Peyer's patch (tissue), 4 donors: ENCODE measurements around the gene AP4B1. TPM values are rescaled to one million over a fixed set of nuclear protein-coding genes. Genes with fewer than 3 reads are reported as not detected.

ENCODE experiments used
- DNase-seq, 3 donors: peaks; one replicate each; pipeline ENCODE4 v3.0.0-alpha.2; 2017 to 2019
- H3K27ac ChIP-seq, 4 donors: fragments of 200-600 bp; sonication (generic); one replicate each; pipeline ENCODE4 v1.5.1; 2016 to 2019
- H3K27me3 ChIP-seq, 2 donors: fragments of 200-600 bp; sonication (generic); one replicate each; pipeline ENCODE4 v1.5.1; 2019
- H3K36me3 ChIP-seq, 3 donors: fragments of 200-600 bp; sonication (generic); one replicate each; pipeline ENCODE4 v1.5.1; 2016 to 2019
- H3K4me1 ChIP-seq, 4 donors: fragments of 200-600 bp; sonication (generic); one replicate each; pipeline ENCODE4 v1.5.1; 2016 to 2019
- H3K4me3 ChIP-seq, 4 donors: fragments of 200-600 bp; sonication (generic); 1 replicate in 3 of 4; 2 replicates in 1 of 4; pipeline ENCODE4 v1.5.1; 2016 to 2019; ENCODE audit warnings: mild to moderate bottlenecking in 1 of 4
- H3K9me3 ChIP-seq, 4 donors: fragments of 200-600 bp; sonication (generic); one replicate each; pipeline ENCODE4 v1.5.1; 2016 to 2019; ENCODE audit warnings: mild to moderate bottlenecking in 1 of 4
- CTCF ChIP-seq, 6 experiments: fragments of 450-650 bp in 4 of 6; fragments of 200-600 bp in 2 of 6; sonication (generic) in 1 of 6; IDR thresholded peaks; one replicate each; pipeline ENCODE4 v1.5.1; 2017 to 2019; ENCODE audit warnings: antibody characterized with exemption in 6 of 6, mild to moderate bottlenecking in 3 of 6, moderate library complexity in 1 of 6
- POLR2A ChIP-seq, 2 donors: fragments of 450-650 bp; IDR thresholded peaks; one replicate each; pipeline ENCODE4 v1.5.1; 2017; ENCODE audit warnings: antibody characterized with exemption in 2 of 2, mild to moderate bottlenecking in 2 of 2, moderate library complexity in 2 of 2
- total RNA-seq, 4 donors: library from RNA; depleted of rRNA; stranded (reverse); fragments of >200 nt; gene quantifications; one replicate each; pipeline ENCODE4 v1.1.0, GENCODE V29; 2016

The AP4B1 gene
- total RNA-seq, 4 donors from 2014 or later = 20.8 to 45.8 (median 40.1) TPM

GRCh38 chr1:113935970-113936369 lies 31.4 kb upstream of the AP4B1 start:
- peaks cover 0 to 38% (median 7%) of the 10 kb centered on the region in 4 donors for H3K4me1 ChIP-seq
- H3K27me3 ChIP-seq = no peaks in the 10 kb centered on the region
- no peaks in the 10 kb centered on the region for H3K9me3 ChIP-seq
- TF ChIP-seq CTCF (IDR thresholded peaks at IDR 0.05) (no peak), POLR2A (IDR thresholded peaks at IDR 0.05) (no peak)
- H3K36me3 ChIP-seq = no peaks in the 10 kb centered on the region
- H3K27ac ChIP-seq = no peak overlapping the region
- DNase-seq = no peak
- H3K4me3 ChIP-seq = no peak overlapping the region

GRCh38 chr1:113935176-113935575 lies 30.6 kb upstream of the AP4B1 start:
- no peaks in the 10 kb centered on the region for H3K27me3 ChIP-seq
- H3K4me1 ChIP-seq = peaks cover 0 to 43% (median 10%) of the 10 kb centered on the region in 4 donors
- TF ChIP-seq CTCF (IDR thresholded peaks at IDR 0.05) (no peak), POLR2A (IDR thresholded peaks at IDR 0.05) (no peak)
- H3K36me3 ChIP-seq = no peaks in the 10 kb centered on the region
- H3K9me3 ChIP-seq = no peaks in the 10 kb centered on the region
- H3K4me3 ChIP-seq = no peak overlapping the region
- no peak overlapping the region for H3K27ac ChIP-seq
- no peak for DNase-seq

- TF ChIP-seq CTCF (IDR thresholded peaks at IDR 0.05) (no peak), POLR2A (IDR thresholded peaks at IDR 0.05) (no peak)
- H3K4me3 ChIP-seq = no peak overlapping the region
- H3K9me3 ChIP-seq = no peaks in the 10 kb centered on the region
- DNase-seq = no peak
- peaks cover 0 to 43% (median 10%) of the 10 kb centered on the region in 4 donors for H3K4me1 ChIP-seq
- no peaks in the 10 kb centered on the region for H3K27me3 ChIP-seq
- H3K27ac ChIP-seq = no peak overlapping the region
- H3K36me3 ChIP-seq = no peaks in the 10 kb centered on the region
Measured at GRCh38 chr1:113934511-113935055, 30.0 kb upstream of the AP4B1 start.

- H3K9me3 ChIP-seq = no peaks in the 10 kb centered on the region
- no peaks in the 10 kb centered on the region for H3K27me3 ChIP-seq
- TF ChIP-seq POLR2A (IDR thresholded peaks at IDR 0.05) (no peak), CTCF (IDR thresholded peaks at IDR 0.05) (no peak)
- no peak for DNase-seq
- H3K4me3 ChIP-seq = no peak overlapping the region
- H3K27ac ChIP-seq = no peak overlapping the region
- no peaks in the 10 kb centered on the region for H3K36me3 ChIP-seq
- peaks cover 0 to 43% (median 10%) of the 10 kb centered on the region in 4 donors for H3K4me1 ChIP-seq
Measured at GRCh38 chr1:113934006-113934405, 29.4 kb upstream of the AP4B1 start.

- no peaks in the 10 kb centered on the region for H3K36me3 ChIP-seq
- no peaks in the 10 kb centered on the region for H3K27me3 ChIP-seq
- TF ChIP-seq POLR2A (IDR thresholded peaks at IDR 0.05) (no peak), CTCF (IDR thresholded peaks at IDR 0.05) (no peak)
- H3K9me3 ChIP-seq = no peaks in the 10 kb centered on the region
- peak overlapping the region in 1 of 4 donors; percentile 68 for H3K4me3 ChIP-seq
- no peak for DNase-seq
- H3K27ac ChIP-seq = peak overlapping the region; percentile 0 to 97 (median 64)
- peaks cover 0 to 28% (median 9%) of the 10 kb centered on the region in 4 donors for H3K4me1 ChIP-seq
Measured at GRCh38 chr1:113931451-113931851, 26.9 kb upstream of the AP4B1 start.
